GM12874 (cell line): ENCODE measurements around the gene ARHGAP44.

Experiments
- TF ChIP-seq, protein P1 (sequence below): IDR thresholded peaks from 2 replicates; pipeline ENCODE4 v1.5.1; 2011; ENCODE audit warnings: low read depth, mild to moderate bottlenecking, control low read depth, low read length, moderate library complexity; ENCODE audit not compliant: insufficient read depth

The ARHGAP44 gene

DNA sequence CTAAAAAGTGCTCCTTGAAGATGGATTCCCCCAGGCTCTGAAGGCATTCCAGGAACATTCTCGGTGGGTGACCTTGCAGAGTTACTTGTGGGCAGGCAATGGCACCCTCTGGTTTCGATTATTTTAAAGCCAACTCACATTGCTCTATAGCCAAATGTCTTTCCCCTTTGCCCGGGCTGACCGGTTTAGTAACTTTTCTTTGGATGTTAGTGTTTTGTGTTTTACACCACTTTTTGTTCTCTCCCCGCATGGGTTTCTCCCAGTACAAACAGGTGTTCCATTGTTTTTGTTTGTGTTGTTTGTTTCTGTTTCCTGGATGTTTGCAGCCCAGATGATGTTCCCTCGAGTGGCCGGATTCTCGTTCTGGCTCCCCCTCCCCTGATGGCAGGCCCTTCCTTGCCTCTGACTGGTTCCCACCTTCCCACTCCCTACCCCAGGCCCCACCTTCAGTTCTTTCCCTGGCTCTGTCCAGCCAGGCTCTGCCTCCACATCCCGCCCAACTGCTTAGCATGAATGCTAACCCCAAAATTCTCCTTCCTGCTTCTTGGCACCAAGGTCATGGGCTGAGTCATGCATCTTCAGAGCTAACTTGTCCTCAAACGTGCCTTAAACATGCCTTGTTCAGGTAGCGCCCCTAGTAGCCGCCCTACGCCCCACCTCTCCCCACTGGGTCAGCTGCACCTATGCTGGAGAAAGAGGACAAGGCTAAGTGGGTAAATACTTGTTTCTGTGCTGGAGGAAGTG lies 187.9 kb downstream of the ARHGAP44 start:
- TF ChIP-seq, protein P1, sequence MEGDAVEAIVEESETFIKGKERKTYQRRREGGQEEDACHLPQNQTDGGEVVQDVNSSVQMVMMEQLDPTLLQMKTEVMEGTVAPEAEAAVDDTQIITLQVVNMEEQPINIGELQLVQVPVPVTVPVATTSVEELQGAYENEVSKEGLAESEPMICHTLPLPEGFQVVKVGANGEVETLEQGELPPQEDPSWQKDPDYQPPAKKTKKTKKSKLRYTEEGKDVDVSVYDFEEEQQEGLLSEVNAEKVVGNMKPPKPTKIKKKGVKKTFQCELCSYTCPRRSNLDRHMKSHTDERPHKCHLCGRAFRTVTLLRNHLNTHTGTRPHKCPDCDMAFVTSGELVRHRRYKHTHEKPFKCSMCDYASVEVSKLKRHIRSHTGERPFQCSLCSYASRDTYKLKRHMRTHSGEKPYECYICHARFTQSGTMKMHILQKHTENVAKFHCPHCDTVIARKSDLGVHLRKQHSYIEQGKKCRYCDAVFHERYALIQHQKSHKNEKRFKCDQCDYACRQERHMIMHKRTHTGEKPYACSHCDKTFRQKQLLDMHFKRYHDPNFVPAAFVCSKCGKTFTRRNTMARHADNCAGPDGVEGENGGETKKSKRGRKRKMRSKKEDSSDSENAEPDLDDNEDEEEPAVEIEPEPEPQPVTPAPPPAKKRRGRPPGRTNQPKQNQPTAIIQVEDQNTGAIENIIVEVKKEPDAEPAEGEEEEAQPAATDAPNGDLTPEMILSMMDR: no peak

DNA sequence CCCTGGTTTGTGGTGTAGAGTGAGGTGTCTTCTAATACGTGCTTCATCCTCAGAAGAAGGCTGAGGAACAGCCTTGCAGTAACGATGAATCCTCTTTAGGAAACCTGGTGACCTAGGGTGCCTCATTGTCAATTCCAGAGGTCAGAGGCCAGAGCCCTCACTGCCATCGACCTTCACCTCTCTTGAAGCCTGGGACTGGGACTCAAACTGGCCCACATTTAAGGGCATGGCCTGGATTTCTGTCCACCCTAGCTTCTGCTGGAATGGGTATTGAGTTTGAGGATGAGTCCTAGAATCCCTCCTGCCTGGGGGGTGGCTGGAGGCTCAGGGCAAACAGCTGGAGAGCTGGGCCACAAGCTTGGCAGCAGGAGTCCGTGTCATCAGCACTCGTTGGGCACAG lies 189.9 kb downstream of the ARHGAP44 start:
- TF ChIP-seq, protein P1: no peak

DNA sequence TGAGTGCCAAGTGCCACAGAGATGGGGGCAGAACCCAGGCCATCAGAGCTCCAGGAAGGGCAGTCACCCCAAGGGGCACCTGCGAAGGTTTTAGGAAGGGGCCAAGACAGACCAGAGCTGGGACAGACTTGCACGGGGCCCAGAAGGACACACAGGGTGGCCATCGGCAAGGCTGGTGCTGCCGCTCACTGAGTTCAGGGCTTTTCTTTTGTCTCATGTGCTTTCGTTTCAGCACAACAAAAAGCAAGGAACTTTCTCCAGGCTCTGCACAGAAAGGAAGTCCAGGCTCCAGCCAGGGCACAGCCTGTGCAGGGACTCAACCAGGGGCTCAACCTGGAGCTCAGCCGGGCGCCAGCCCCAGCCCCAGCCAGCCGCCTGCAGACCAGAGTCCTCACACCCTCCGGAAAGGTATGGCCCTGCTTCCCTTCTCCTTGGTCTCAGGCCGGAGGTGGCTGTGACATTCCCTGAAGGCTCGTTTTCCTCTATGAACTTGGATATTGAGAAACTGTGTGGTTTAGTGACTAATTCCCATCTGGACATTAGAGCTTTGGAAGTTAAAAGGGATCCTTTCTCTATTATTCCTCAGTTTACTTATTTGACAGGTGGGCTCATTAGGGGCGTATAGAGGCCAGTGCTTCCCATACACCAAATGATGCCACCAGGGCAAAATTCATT lies 190.7 kb downstream of the ARHGAP44 start:
- TF ChIP-seq, protein P1: no peak

DNA sequence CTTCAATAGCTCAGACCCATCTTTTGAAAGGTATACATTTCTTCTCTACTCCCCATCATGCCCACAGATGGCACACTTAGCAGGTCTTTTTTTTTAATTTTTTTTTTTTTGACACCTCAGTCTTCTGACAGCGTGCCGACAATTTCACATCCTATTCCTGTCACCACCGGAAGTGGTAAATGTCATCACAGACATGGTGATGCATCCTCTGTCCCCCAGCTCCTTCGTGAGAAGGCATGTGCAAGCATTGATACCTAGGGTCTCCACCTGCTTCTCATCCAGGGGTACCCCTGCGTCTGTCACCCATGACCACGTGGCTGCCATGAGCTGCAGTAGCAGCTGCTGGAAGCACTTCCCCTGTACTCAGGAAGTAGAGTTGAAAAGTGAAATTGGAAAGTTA lies 192.9 kb downstream of the ARHGAP44 start:
- TF ChIP-seq, protein P1: no peak

DNA sequence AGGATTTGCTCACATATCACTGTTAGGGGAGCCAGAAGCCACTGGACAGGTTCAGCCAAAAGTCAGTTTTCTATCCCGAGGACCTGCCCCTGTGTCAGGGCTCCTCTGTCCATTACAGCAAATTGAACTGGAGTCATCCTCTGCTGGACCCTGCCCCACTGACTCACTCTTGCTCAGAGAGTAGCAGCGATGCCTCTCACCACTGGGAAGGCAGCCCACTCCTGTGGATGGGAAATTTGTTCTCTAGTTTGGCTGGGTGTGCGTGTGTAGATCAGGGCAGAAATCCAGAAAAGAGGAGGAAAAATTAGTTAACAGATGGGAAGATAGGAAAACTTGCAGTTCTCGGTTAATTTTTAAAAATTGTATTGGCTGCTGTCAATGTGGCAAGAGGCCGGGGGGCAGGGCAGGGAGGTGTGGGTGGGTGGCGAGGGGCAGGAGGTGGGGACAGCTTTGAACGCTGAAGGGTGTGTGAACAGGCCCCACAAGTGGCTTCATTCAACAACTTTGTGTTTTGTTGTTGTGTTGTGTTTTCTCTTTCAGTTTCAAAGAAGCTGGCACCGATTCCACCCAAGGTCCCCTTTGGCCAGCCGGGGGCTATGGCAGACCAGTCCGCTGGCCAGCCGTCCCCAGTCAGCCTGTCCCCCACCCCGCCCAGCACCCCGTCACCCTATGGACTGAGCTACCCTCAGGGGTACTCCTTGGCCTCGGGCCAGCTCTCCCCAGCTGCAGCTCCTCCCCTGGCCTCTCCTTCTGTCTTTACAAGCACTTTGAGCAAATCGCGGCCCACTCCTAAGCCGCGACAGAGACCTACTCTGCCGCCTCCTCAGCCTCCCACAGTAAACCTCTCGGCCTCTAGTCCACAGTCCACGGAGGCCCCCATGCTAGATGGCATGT lies 194.9 kb downstream of the ARHGAP44 start:
- TF ChIP-seq, protein P1: no peak

DNA sequence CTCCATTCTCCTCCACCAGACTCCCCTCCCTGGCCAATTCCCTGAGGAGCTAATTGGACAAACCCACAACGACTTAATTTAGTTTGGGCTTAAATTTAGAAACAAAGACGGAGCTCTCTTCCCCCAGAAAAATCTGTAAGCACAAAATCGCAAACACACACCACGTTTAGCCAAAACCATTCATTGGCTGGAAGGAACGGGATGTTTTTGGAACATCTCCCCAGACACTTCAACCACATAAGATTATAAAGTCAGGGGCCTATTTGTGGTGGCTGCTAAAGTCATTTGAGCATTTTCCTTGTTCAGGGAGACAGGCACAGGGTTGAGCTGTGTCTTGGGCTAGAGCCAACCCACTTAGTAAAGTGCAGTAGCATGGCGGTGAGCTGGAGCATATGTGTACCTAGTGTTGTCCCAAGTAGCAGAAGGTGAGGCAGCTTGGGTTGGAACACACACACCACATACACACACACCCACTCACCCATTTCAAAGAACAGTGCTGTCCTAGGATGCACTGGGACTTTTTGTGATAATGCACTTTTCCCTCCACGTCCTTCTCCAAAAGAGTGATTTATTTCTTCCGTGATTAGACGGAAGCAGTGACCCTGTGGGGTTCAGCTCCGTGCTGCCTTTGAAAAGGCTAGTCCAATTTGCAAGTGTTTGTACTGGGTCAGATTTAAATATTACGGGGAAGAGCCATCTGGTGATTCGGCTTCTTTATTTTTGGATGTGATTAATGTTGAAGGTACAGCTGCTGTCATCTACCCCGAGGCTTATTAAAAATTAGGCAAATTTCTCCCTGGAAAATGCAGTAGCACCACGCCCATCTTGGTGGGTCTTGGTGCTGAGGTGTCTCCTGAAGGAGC lies 196.4 kb downstream of the ARHGAP44 start:
- TF ChIP-seq, protein P1: no peak

DNA sequence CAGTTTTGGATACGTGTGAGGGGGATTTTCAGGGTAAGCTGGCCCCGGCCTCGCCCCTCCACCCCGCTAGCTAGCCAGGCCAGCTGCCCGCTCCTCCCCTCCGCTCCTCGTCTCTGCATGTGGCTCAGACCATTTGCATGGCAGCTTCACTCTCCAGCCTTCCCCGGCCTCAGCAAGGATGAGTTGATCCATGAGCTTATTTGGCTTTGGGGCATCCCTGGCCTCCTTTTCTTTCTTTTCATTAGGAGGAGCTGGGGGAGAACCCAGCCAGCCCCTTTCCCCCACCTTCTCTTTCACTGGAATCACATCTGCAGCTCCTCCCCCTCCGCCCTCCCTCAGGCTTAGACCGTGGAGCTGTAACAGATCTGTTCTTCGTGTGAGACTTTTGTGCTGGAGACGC lies 197.8 kb downstream of the ARHGAP44 start:
- TF ChIP-seq, protein P1: no peak
